Tibial artery (tissue), 4 donors: ENCODE results near the gene ZBTB25.
"Not testable (repeated sequence)": the region's sequence is repeated elsewhere in the genome, so short reads cannot be mapped to it uniquely, and the experiment has no call there.

Experiments used
- DNase-seq, 2 donors: peaks; one replicate each; pipeline ENCODE4 v3.0.0-alpha.2; 2019
- H3K27ac ChIP-seq, 2 donors: fragments of 200-600 bp; sonication (generic) in 1 of 2; 1 replicate in 1 of 2; 2 replicates in 1 of 2; pipeline ENCODE4 v1.5.1; 2018 to 2019; ENCODE audit warnings: mild to moderate bottlenecking in 1 of 2
- H3K27me3 ChIP-seq, 2 donors: fragments of 200-600 bp; sonication (generic) in 1 of 2; one replicate each; pipeline versions ENCODE4 v1.5.1 to v1.6.0; 2016 to 2019
- H3K36me3 ChIP-seq, 3 donors: fragments of 200-600 bp; sonication (generic) in 2 of 3; one replicate each; pipeline ENCODE4 v1.5.1; 2016 to 2019; ENCODE audit warnings: mild to moderate bottlenecking in 2 of 3
- H3K4me1 ChIP-seq, 4 donors: fragments of 200-600 bp; sonication (generic) in 2 of 4; 1 replicate in 3 of 4; 2 replicates in 1 of 4; pipeline ENCODE4 v1.5.1; 2016 to 2019
- H3K4me3 ChIP-seq, 2 donors: fragments of 200-600 bp; sonication (generic) in 1 of 2; 1 replicate in 1 of 2; 2 replicates in 1 of 2; pipeline ENCODE4 v1.5.1; 2018 to 2019; ENCODE audit warnings: mild to moderate bottlenecking in 2 of 2
- H3K9me3 ChIP-seq, 3 donors: fragments of 200-600 bp; sonication (generic) in 1 of 3; one replicate each; pipeline ENCODE4 v1.5.1; 2016 to 2019
- intact Hi-C: fragments of 100-400 bp; cut with DNase I; formaldehyde crosslinking; loops from one replicate; pipeline ENCODE4 v1.15.0; 2023; ENCODE audit warnings: low total_unique reads
- TF ChIP-seq, protein P1 (sequence below), 2 experiments: fragments of 200-600 bp in 1 of 2; fragments of 450-650 bp in 1 of 2; IDR thresholded peaks; one replicate each; pipeline ENCODE4 v1.5.1; 2017 to 2019; ENCODE audit warnings: antibody characterized with exemption in 2 of 2, mild to moderate bottlenecking in 1 of 2, moderate library complexity in 1 of 2

ZBTB25 gene

DNA sequence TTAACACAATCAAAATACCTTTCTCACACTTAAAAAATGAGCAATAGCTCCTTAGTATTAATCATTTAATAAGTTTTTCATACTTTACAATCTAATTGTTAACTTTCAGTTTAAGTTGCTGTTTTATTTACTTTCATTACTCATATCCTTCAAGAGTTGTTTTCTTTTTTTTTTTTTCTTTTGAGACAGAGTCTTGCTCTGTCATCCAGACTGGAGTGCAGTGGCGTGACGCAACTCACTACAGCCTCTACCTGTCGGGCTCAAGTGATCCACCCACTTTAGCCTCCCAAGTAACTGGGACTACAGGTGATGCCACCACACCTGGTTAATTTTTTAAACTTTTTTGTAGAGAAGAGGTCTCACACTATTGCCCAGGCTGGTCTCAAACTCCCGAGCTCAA, 17.1 kb upstream of the ZBTB25 start:
- Histone ChIP-seq H3K4me1 (peaks cover 0 to 29% (median 6%) of the 10 kb centered on the region in 4 donors), H3K36me3 (peaks cover 10 to 36% (median 16%) of the 10 kb centered on the region in 3 donors)
- intact Hi-C loops: no loop called here

DNA sequence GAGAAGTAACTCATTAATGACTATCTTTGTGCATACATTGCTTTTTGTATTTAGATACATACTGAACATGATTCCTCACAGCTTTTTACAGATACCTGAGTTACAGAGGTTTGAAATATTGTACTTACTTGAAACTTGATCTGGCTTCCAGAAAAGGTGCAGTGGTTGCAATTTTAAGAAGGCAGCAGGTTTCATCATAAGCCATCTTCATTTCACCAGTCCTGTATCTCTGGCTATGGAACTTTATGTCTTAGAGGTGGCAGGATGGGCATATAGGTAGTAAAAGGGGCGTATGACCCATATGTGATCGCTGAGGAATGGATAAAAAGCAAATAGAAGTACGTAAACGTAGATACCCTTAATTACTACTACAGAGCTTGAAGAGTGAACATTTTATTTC, 14.6 kb upstream of the ZBTB25 start:
- DNase-seq: no peak

More for the DNA sequence above, 17.1 kb upstream of the ZBTB25 start:
- no peak overlapping the region for H3K4me3 ChIP-seq
- DNase-seq: no peak
- no peaks in the 10 kb centered on the region for H3K9me3 ChIP-seq
- no peaks in the 10 kb centered on the region for H3K27me3 ChIP-seq
- no peak overlapping the region for H3K27ac ChIP-seq
- TF ChIP-seq, protein P1, sequence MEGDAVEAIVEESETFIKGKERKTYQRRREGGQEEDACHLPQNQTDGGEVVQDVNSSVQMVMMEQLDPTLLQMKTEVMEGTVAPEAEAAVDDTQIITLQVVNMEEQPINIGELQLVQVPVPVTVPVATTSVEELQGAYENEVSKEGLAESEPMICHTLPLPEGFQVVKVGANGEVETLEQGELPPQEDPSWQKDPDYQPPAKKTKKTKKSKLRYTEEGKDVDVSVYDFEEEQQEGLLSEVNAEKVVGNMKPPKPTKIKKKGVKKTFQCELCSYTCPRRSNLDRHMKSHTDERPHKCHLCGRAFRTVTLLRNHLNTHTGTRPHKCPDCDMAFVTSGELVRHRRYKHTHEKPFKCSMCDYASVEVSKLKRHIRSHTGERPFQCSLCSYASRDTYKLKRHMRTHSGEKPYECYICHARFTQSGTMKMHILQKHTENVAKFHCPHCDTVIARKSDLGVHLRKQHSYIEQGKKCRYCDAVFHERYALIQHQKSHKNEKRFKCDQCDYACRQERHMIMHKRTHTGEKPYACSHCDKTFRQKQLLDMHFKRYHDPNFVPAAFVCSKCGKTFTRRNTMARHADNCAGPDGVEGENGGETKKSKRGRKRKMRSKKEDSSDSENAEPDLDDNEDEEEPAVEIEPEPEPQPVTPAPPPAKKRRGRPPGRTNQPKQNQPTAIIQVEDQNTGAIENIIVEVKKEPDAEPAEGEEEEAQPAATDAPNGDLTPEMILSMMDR (IDR thresholded peaks at IDR 0.05): no peak

DNA sequence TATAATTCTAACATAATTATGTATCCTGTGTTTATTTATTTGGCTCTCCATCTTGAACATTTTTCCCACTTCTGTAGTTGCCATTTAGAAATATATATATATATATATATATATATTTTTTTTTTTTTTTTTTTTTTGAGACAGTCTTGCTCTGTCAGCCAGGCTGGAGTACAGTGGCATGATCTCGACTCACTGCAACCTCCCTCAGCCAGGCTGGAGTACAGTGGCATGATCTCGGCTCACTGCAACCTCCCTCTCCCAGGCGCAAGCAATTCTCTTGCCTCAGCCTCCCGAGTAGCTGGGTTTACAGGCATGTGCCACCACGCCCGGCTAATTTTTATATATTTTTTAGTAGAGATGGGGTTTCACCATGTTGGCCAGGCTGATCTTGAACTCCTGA, 14.0 kb upstream of the ZBTB25 start:
- H3K9me3 ChIP-seq, H3K27ac ChIP-seq, intact Hi-C loops, DNase-seq, H3K4me3 ChIP-seq, H3K27me3 ChIP-seq: not testable (repeated sequence)
- Histone ChIP-seq H3K36me3 (peaks cover 2 to 13% (median 13%) of the 10 kb centered on the region in 3 donors), H3K4me1 (peaks cover 0 to 59% (median 8%) of the 10 kb centered on the region in 4 donors)

More for the DNA sequence above, 14.6 kb upstream of the ZBTB25 start:
- Histone ChIP-seq H3K4me1 (peaks cover 0 to 54% (median 8%) of the 10 kb centered on the region in 4 donors), H3K4me3 (no peak overlapping the region), H3K9me3 (no peaks in the 10 kb centered on the region), H3K27ac (no peak overlapping the region), H3K36me3 (peaks cover 8 to 18% (median 16%) of the 10 kb centered on the region in 3 donors), H3K27me3 (no peaks in the 10 kb centered on the region)
- intact Hi-C loops: no loop called here
- TF ChIP-seq, protein P1 (IDR thresholded peaks at IDR 0.05): no peak

DNA sequence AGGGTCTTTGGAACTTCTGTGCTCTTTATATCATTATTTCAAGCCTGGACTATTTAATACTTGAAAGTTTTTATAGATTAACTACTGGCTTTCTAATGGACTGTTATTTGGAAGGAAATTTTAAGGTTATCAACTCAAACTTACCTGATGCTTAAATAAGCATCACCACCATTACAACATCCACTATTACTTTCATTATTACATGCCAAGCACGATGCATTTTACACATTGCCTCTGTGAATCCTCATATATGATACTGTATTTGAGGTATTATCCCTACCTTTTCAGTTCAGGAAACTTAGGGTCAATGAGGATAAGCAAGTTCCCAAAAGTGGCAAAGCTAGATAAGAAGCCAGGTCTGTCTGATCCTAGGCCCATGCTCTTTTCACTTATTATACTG, 13.3 kb upstream of the ZBTB25 start:
- Histone ChIP-seq H3K27me3 (no peaks in the 10 kb centered on the region), H3K9me3 (no peaks in the 10 kb centered on the region), H3K27ac (no peak overlapping the region), H3K4me3 (no peak overlapping the region), H3K36me3 (peaks cover 0 to 6% (median 6%) of the 10 kb centered on the region in 3 donors), H3K4me1 (peaks cover 0 to 66% (median 13%) of the 10 kb centered on the region in 4 donors)
- no peak for DNase-seq
- intact Hi-C loops: no loop called here
- TF ChIP-seq, protein P1 (IDR thresholded peaks at IDR 0.05): no peak

DNA sequence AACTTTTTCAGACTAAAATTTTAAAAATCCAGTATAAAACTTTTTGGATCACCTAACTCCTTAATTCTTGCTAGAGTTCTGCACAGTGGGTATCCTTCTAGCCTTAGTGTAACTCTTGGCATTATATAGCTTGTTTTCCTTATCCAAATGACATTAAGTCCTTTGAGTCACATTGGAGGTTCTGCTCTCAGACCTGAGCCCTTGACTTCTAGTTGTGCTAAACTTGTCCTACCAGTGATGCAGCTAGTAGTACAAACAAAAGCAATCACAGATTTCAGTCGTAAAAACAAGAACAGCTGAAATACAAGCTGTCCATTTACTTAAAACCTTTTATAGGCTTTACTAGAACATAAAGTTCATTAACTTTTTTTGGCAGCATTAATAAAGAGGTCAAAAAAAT, 11.4 kb upstream of the ZBTB25 start:
- intact Hi-C loops: no loop called here
- Histone ChIP-seq H3K4me3 (no peak overlapping the region), H3K27ac (peak overlapping the region in 1 of 2 donors; percentile 11), H3K9me3 (no peaks in the 10 kb centered on the region), H3K27me3 (no peaks in the 10 kb centered on the region), H3K36me3 (no peaks in the 10 kb centered on the region), H3K4me1 (peaks cover 0 to 77% (median 22%) of the 10 kb centered on the region in 4 donors)
- TF ChIP-seq, protein P1 (IDR thresholded peaks at IDR 0.05): no peak
- DNase-seq: no peak

DNA sequence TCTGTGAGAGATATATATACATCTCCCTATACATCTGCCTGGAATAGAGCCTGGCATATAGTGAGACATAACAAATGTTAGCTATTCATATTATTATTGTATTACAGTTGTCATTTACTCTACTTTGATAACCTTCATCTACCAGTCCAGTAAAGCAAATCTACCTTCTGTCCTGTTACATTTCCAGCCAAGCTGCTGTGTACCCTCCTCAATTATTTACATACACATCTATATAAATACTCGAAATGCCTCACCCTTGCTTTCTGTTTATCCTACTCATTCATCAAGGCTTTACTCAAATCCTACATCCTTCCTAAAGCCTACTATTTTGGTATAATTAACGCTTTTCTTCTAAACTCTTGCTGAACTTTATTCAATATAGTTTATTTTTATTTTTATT, 9.6 kb upstream of the ZBTB25 start:
- no peaks in the 10 kb centered on the region for H3K27me3 ChIP-seq
- H3K9me3 ChIP-seq: no peaks in the 10 kb centered on the region
- H3K4me1 ChIP-seq: peaks cover 0 to 87% (median 22%) of the 10 kb centered on the region in 4 donors
- no peak overlapping the region for H3K27ac ChIP-seq
- TF ChIP-seq, protein P1 (IDR thresholded peaks at IDR 0.05): no peak
- H3K36me3 ChIP-seq: no peaks in the 10 kb centered on the region
- DNase-seq: no peak
- H3K4me3 ChIP-seq: no peak overlapping the region
- intact Hi-C loops: no loop called here
